Measurements from ENCODE around the gene F13A1. TPM values are rescaled to one million over a fixed set of nuclear protein-coding genes. Genes with fewer than 3 reads are reported as not detected.

F13A1 gene
- total RNA-seq, 4 donors from 2014 or later, result 94.2 to 147 (median 113) TPM

DNA sequence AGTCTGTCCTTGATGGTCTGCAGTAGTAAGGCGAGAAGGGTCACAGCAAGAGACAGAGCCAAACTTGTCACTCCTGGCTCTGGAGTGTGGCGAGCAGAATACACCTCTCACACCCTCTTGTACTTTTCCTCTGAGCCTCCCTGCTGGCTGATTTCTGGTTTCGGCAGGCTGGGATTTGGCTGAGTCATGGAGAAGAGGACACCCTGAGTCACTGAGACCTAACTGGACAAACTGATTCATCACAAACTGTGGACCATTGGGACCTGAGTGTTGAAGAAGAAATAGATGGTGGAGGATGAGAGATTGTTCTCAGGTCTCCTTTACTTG, 101.7 kb downstream of the F13A1 start:
- no peaks in the 10 kb centered on the region for H3K27me3 ChIP-seq
- H3K36me3 ChIP-seq, result no peaks in the 10 kb centered on the region
- DNase-seq (ENCODE audit: low spot score in 2 of 2), result no peak
- no peak overlapping the region for H3K27ac ChIP-seq
- no peak overlapping the region for H3K4me3 ChIP-seq
- 76 to 86% methylated on average over 3 of the region's 3 CpGs for WGBS, 2 donors
- no peaks in the 10 kb centered on the region for H3K9me3 ChIP-seq
- TF ChIP-seq POLR2A (IDR thresholded peaks at IDR 0.05) (no peak), EP300 (IDR thresholded peaks at IDR 0.05) (no peak)
- no peaks in the 10 kb centered on the region for H3K4me1 ChIP-seq

DNA sequence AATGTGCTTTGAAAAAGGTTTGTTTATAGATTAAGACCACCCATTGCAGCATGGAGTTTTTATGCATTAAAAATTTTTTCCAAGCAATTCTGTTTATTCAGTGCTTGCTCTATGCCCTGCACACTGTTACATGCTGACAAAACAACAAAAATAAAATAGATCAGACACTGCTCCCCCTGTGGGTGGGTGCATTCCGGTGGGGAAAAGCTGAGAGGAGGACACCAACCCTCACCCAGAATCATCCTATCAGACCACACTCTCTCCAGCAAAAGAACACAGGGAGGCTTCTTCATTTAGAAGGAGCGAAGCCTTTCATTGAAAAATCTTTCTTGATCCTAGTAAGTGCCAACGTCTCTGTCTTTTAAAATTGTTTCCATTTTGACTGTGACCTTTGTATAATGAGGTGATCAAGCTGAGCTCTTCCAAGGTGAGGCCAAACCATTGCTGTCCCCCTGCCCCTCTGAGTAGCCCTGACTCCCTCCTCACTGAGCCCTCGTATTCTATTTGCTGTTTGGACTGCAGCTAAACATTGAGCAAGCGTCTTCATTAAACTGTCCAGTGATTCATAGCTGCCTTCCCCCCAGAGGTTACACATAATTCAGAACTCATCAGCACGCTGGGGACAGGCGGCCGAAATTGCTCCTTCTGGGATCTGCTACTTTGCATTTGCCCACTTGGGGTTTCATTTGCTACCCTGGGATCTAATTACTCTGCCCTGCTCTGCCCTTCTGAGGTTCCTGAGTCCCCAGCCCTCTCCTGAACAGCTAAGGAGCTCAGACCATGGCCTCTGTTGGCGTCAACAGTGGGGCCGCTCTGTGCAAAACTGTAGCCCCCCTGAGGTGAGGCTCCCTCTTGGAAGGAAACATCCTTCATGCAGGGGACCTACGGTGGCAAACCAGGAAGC, 102.4 kb downstream of the F13A1 start:
- H3K27me3 ChIP-seq, result no peaks in the 10 kb centered on the region
- H3K9me3 ChIP-seq, result no peaks in the 10 kb centered on the region
- H3K4me1 ChIP-seq, result no peaks in the 10 kb centered on the region
- TF ChIP-seq EP300 (IDR thresholded peaks at IDR 0.05), result no peak
- TF ChIP-seq, protein P1, sequence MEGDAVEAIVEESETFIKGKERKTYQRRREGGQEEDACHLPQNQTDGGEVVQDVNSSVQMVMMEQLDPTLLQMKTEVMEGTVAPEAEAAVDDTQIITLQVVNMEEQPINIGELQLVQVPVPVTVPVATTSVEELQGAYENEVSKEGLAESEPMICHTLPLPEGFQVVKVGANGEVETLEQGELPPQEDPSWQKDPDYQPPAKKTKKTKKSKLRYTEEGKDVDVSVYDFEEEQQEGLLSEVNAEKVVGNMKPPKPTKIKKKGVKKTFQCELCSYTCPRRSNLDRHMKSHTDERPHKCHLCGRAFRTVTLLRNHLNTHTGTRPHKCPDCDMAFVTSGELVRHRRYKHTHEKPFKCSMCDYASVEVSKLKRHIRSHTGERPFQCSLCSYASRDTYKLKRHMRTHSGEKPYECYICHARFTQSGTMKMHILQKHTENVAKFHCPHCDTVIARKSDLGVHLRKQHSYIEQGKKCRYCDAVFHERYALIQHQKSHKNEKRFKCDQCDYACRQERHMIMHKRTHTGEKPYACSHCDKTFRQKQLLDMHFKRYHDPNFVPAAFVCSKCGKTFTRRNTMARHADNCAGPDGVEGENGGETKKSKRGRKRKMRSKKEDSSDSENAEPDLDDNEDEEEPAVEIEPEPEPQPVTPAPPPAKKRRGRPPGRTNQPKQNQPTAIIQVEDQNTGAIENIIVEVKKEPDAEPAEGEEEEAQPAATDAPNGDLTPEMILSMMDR (IDR thresholded peaks at IDR 0.05), result no peak
- TF ChIP-seq POLR2A (IDR thresholded peaks at IDR 0.05), result no peak
- no peak overlapping the region for H3K4me3 ChIP-seq
- no peaks in the 10 kb centered on the region for H3K36me3 ChIP-seq
- no peak overlapping the region for H3K27ac ChIP-seq
- no peak for DNase-seq (ENCODE audit: low spot score in 2 of 2)
- WGBS, 2 donors, result 49 to 55% methylated on average over 11 of the region's 11 CpGs

DNA sequence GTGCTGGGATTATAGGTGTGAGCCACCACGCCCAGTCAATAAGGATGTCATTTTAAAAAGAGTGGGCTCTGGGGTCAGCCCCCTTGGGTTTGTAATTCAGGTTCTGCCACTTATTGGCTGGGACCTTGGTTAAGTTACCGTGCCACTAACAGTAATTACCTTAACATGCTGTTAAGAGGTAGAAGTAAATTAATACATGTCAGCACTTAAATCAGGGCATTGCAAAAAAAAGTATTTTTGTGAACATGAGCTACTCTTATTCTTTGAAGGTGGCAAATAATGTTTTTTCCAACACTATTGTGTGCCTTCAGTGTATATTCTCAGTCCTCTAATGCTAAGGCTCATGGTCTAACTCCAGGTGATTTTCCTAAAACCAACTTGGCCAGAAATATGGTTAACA, 109.5 kb downstream of the F13A1 start:
- DNase-seq (ENCODE audit: low spot score in 2 of 2), result no peak
- Histone ChIP-seq H3K4me3 (no peak overlapping the region), H3K4me1 (no peaks in the 10 kb centered on the region), H3K36me3 (no peaks in the 10 kb centered on the region), H3K9me3 (peaks cover 0 to 23% (median 0%) of the 10 kb centered on the region in 4 donors), H3K27ac (no peak overlapping the region), H3K27me3 (no peaks in the 10 kb centered on the region)
- TF ChIP-seq POLR2A (IDR thresholded peaks at IDR 0.05) (no peak), EP300 (IDR thresholded peaks at IDR 0.05) (no peak)
- TF ChIP-seq, protein P1 (IDR thresholded peaks at IDR 0.05), result no peak
- 88 to 93% methylated on average over 2 of the region's 2 CpGs for WGBS, 2 donors

DNA sequence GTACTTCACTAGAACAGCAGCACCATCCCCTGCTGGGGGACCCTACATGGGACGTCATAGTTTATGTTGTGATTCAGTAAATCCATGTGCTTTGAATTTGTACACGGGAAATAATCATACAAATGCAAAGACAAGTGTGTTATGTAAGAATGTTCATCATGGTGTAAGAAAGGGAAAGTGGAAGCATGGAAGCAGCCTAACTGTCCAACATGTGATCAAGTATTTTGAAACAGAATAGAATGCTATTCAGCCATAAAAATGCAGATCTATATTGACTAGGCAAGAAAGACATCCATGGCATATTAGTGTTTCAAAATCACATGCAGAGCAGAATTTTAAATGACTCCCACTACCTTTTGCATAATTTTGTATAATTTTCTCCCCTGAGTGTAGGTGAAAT, 117.6 kb downstream of the F13A1 start:
- Histone ChIP-seq H3K27ac (no peak overlapping the region), H3K4me1 (peaks cover 0 to 20% (median 0%) of the 10 kb centered on the region in 4 donors), H3K4me3 (no peak overlapping the region), H3K9me3 (peaks cover 0 to 6% (median 0%) of the 10 kb centered on the region in 4 donors), H3K27me3 (no peaks in the 10 kb centered on the region), H3K36me3 (no peaks in the 10 kb centered on the region)
- TF ChIP-seq, protein P1 (IDR thresholded peaks at IDR 0.05), result no peak
- TF ChIP-seq POLR2A (IDR thresholded peaks at IDR 0.05) (no peak), EP300 (IDR thresholded peaks at IDR 0.05) (no peak)
- WGBS, 2 donors, result 84 to 91% methylated on average over 2 of the region's 2 CpGs
- no peak for DNase-seq (ENCODE audit: low spot score in 2 of 2)

DNA sequence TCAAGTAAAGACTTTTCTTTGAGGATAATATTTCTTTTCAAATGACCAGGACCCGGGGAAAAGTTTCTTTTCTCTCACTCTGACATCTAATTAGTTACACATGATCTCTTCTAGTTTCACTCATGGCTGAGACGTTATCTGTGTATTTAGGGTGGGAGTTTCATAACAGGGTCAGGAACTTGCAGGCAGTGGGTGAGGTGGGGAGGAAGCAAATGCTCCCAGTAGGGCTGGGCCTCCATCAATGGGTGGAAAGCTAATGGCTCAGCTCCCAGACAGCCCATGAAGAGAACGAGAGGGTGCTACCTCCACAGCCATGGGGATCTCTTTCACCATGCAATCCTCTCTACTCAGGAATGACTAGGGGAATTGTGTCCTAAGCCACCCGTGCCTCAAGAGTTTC, 119.3 kb downstream of the F13A1 start:
- 32% methylated on average over 4 of the region's 4 CpGs for WGBS, 2 donors
- H3K27ac ChIP-seq, result no peak overlapping the region
- peaks cover 0 to 20% (median 0%) of the 10 kb centered on the region in 4 donors for H3K4me1 ChIP-seq
- no peaks in the 10 kb centered on the region for H3K9me3 ChIP-seq
- no peak for TF ChIP-seq EP300 (IDR thresholded peaks at IDR 0.05)
- TF ChIP-seq, protein P1 (IDR thresholded peaks at IDR 0.05), result no peak
- TF ChIP-seq POLR2A (IDR thresholded peaks at IDR 0.05), result no peak
- H3K36me3 ChIP-seq, result no peaks in the 10 kb centered on the region
- no peaks in the 10 kb centered on the region for H3K27me3 ChIP-seq
- no peak for DNase-seq (ENCODE audit: low spot score in 2 of 2)
- H3K4me3 ChIP-seq, result no peak overlapping the region
